Measurements from ENCODE around the gene SV2C. TPM values are rescaled to one million over a fixed set of nuclear protein-coding genes. Genes with fewer than 3 reads are reported as not detected.

The SV2C gene
- polyA plus RNA-seq, 1 donor (not counting 4 experiments of a cell fraction or from before 2014, with no cell fraction given), result 0.34 TPM

DNA sequence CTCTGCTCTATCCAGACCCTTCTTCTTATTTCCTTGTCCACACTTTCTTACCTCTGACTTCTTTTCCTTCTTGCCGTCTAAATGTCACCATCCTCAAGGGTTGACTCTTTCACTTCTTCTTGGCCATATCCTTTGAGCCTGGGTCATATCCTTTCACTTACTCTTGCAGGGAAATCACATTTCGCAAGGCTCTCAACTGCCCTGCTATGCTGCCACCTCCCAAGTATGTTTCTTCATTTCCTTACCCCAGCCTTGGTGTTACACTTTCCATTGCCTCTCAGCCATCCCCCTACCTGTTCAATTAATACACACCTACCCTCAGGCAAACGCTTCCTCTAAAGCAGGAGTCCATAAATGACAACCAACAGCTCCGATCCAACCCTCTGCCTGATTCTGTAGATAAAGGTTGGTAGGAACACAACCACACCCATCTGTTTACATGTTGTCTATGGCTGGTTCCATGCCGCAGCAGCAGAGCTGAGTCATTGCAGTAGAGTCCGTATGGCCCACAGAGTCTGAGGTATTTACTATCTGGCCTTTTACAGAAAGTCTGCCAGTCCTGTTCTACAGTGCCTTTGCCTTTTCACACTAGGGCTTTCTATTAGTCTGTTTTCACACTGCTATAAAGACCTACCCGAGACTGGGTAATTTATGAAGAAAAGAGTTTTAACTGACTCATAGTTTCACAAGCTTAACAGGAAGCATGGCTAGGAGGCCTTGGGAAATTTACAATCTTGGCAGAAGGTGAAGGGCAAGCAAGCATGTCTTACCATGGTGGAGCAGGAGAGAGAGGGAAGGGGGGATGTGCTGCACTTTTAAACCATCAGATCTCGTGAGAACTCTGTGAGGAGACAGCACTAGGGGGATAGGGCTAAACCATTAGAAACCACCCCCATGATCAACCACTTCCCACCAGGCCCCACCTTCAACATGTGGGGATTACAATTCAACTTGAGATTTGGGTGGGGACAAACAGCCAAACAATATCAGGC is 97.9 kb downstream of the SV2C start:
- H3K27me3 ChIP-seq (ENCODE audit: control insufficient read depth, extremely low read depth, insufficient read depth, low read length), result no peaks in the 10 kb centered on the region
- TF ChIP-seq, protein P1, sequence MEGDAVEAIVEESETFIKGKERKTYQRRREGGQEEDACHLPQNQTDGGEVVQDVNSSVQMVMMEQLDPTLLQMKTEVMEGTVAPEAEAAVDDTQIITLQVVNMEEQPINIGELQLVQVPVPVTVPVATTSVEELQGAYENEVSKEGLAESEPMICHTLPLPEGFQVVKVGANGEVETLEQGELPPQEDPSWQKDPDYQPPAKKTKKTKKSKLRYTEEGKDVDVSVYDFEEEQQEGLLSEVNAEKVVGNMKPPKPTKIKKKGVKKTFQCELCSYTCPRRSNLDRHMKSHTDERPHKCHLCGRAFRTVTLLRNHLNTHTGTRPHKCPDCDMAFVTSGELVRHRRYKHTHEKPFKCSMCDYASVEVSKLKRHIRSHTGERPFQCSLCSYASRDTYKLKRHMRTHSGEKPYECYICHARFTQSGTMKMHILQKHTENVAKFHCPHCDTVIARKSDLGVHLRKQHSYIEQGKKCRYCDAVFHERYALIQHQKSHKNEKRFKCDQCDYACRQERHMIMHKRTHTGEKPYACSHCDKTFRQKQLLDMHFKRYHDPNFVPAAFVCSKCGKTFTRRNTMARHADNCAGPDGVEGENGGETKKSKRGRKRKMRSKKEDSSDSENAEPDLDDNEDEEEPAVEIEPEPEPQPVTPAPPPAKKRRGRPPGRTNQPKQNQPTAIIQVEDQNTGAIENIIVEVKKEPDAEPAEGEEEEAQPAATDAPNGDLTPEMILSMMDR (optimal IDR thresholded peaks at IDR 0.05 in 1 of 3, IDR thresholded peaks at IDR 0.05 in 1 of 3, conservative IDR thresholded peaks at IDR 0.05 in 1 of 3; ENCODE audit: extremely low read depth in 1 of 3, insufficient read depth in 2 of 3, low read length in 3 of 3), result no peak
- no peak for TF ChIP-seq EZH2 (IDR thresholded peaks at IDR 0.05; ENCODE audit: low read length)
- no peak for DNase-seq (ENCODE audit: low read depth, low spot score)
- no peaks in the 10 kb centered on the region for H3K9me1 ChIP-seq (ENCODE audit: control insufficient read depth, extremely low read depth, insufficient read depth, low read length)
- no peaks in the 10 kb centered on the region for H3K36me3 ChIP-seq (ENCODE audit: control insufficient read depth in 2 of 2, extremely low read depth in 1 of 2, insufficient read depth in 2 of 2, low read length in 2 of 2)
- H3K27ac ChIP-seq (ENCODE audit: control insufficient read depth, insufficient read depth, low read length), result no peak overlapping the region
- no peak overlapping the region for H3K4me2 ChIP-seq (ENCODE audit: control insufficient read depth, extremely low read depth, insufficient read depth, low read depth, low read length)
- no peaks in the 10 kb centered on the region for H3K4me1 ChIP-seq (ENCODE audit: control insufficient read depth, extremely low read depth, insufficient read depth, low read length)
- H3K4me3 ChIP-seq (ENCODE audit: control insufficient read depth in 2 of 3, extremely low read depth in 1 of 3, insufficient read depth in 2 of 3, low read depth in 1 of 3, low read length in 3 of 3), result no peak overlapping the region
- H2AFZ ChIP-seq (ENCODE audit: control insufficient read depth, low read length), result no peak overlapping the region
- no peaks in the 10 kb centered on the region for H4K20me1 ChIP-seq (ENCODE audit: control insufficient read depth, extremely low read depth, insufficient read depth, low read length)
- no peaks in the 10 kb centered on the region for H3K9me3 ChIP-seq (ENCODE audit: control insufficient read depth, low read depth, low read length)
- no peaks in the 10 kb centered on the region for H3K79me2 ChIP-seq (ENCODE audit: control insufficient read depth, insufficient read depth, low read length)
- no peak overlapping the region for H3K9ac ChIP-seq (ENCODE audit: control insufficient read depth, extremely low read depth, insufficient read depth, low read length)
- no peak for FAIRE-seq
- dilution Hi-C loops (cut with MboI; ENCODE audit: extremely low pct_ligation_motif_present, low sequenced_read_pairs), result no loop called here

DNA sequence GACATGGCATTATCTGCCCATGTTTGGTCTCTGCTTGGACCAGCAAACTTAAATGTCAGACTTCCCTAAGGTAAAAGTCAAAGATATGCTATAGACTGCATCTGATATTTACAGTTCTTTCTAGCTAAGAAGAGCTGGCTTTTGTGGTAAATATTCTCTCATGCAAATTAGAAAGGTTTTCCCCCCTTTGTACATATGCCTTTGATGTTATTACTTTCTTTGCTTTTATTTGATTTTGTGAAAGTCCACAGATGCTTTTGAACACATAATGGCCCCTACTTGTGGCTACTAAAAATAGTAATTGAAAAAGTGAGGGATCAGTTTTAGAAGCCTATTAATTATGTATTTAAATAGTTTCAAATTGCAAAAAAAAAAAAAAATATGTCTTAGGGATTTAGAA is 104.2 kb downstream of the SV2C start:
- FAIRE-seq (no peak), DNase-seq (ENCODE audit: low read depth, low spot score) (no peak)
- no peak overlapping the region for H3K4me2 ChIP-seq (ENCODE audit: control insufficient read depth, extremely low read depth, insufficient read depth, low read depth, low read length)
- no peak overlapping the region for H3K27ac ChIP-seq (ENCODE audit: control insufficient read depth, insufficient read depth, low read length)
- H3K9me3 ChIP-seq (ENCODE audit: control insufficient read depth, low read depth, low read length), result no peaks in the 10 kb centered on the region
- no peaks in the 10 kb centered on the region for H3K79me2 ChIP-seq (ENCODE audit: control insufficient read depth, insufficient read depth, low read length)
- H3K4me3 ChIP-seq (ENCODE audit: control insufficient read depth in 2 of 3, extremely low read depth in 1 of 3, insufficient read depth in 2 of 3, low read depth in 1 of 3, low read length in 3 of 3), result no peak overlapping the region
- no peaks in the 10 kb centered on the region for H3K4me1 ChIP-seq (ENCODE audit: control insufficient read depth, extremely low read depth, insufficient read depth, low read length)
- peaks cover 4% of the 10 kb centered on the region for H3K27me3 ChIP-seq (ENCODE audit: control insufficient read depth, extremely low read depth, insufficient read depth, low read length)
- H3K36me3 ChIP-seq (ENCODE audit: control insufficient read depth in 2 of 2, extremely low read depth in 1 of 2, insufficient read depth in 2 of 2, low read length in 2 of 2), result no peaks in the 10 kb centered on the region
- H4K20me1 ChIP-seq (ENCODE audit: control insufficient read depth, extremely low read depth, insufficient read depth, low read length), result no peaks in the 10 kb centered on the region
- H2AFZ ChIP-seq (ENCODE audit: control insufficient read depth, low read length), result no peak overlapping the region
- TF ChIP-seq, protein P1 (optimal IDR thresholded peaks at IDR 0.05 in 1 of 3, IDR thresholded peaks at IDR 0.05 in 1 of 3, conservative IDR thresholded peaks at IDR 0.05 in 1 of 3; ENCODE audit: extremely low read depth in 1 of 3, insufficient read depth in 2 of 3, low read length in 3 of 3), result no peak
- no peak for TF ChIP-seq EZH2 (IDR thresholded peaks at IDR 0.05; ENCODE audit: low read length)
- no peaks in the 10 kb centered on the region for H3K9me1 ChIP-seq (ENCODE audit: control insufficient read depth, extremely low read depth, insufficient read depth, low read length)
- H3K9ac ChIP-seq (ENCODE audit: control insufficient read depth, extremely low read depth, insufficient read depth, low read length), result no peak overlapping the region
- dilution Hi-C loops (cut with MboI; ENCODE audit: extremely low pct_ligation_motif_present, low sequenced_read_pairs), result no loop called here

All from keratinocyte (primary cell).